Measurements from ENCODE around the gene GRK2. TPM values are rescaled to one million over a fixed set of nuclear protein-coding genes. Genes with fewer than 3 reads are reported as not detected.

The GRK2 gene
- total RNA-seq, 4 donors from 2014 or later: 40.2 to 79.8 (median 68.4) TPM

DNA sequence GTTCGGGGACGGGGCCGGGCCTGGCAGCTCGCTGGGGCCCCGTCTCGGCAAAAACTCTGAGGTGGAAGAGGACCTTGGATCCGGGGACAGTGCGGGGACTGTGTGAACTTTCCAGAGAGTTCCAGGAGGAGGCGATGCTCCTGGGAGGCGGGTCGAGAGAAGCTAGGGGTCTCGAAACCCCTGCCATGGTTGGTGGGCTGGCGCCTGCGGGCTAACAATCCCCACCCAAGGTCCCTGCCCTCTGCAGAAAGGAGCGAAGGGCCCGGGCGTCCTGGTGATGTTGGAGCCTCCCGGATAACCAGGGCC is 4.7 kb upstream of the GRK2 start:
- DNase-seq: no peak
- in situ Hi-C loops (cut with MboI; ENCODE audit: low sequenced_read_pairs in 4 of 4) (loop anchor here in 3 of 4 donors (5.0 to 10.0 kb wide), 4 partner anchors 53 to 123 kb away; no protein-coding TSS in a partner anchor), intact Hi-C loops (cut with DNase I; ENCODE audit: low total_unique reads) (no loop called here)
- no peak for ATAC-seq
- Histone ChIP-seq H3K4me1 (peaks cover 6 to 21% of the 10 kb centered on the region in 2 donors), H3K27ac (no peak overlapping the region), H3K27me3 (no peaks in the 10 kb centered on the region), H3K4me3 (peak overlapping the region; percentile 35 to 45 (median 41)), H3K36me3 (peaks cover 0 to 6% of the 10 kb centered on the region in 2 donors), H3K9me3 (no peaks in the 10 kb centered on the region)
- TF ChIP-seq, protein P1, sequence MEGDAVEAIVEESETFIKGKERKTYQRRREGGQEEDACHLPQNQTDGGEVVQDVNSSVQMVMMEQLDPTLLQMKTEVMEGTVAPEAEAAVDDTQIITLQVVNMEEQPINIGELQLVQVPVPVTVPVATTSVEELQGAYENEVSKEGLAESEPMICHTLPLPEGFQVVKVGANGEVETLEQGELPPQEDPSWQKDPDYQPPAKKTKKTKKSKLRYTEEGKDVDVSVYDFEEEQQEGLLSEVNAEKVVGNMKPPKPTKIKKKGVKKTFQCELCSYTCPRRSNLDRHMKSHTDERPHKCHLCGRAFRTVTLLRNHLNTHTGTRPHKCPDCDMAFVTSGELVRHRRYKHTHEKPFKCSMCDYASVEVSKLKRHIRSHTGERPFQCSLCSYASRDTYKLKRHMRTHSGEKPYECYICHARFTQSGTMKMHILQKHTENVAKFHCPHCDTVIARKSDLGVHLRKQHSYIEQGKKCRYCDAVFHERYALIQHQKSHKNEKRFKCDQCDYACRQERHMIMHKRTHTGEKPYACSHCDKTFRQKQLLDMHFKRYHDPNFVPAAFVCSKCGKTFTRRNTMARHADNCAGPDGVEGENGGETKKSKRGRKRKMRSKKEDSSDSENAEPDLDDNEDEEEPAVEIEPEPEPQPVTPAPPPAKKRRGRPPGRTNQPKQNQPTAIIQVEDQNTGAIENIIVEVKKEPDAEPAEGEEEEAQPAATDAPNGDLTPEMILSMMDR (IDR thresholded peaks at IDR 0.05 in 4 of 5, conservative IDR thresholded peaks at IDR 0.05 in 1 of 5): no peak
- TF ChIP-seq POLR2A (IDR thresholded peaks at IDR 0.05): no peak

DNA sequence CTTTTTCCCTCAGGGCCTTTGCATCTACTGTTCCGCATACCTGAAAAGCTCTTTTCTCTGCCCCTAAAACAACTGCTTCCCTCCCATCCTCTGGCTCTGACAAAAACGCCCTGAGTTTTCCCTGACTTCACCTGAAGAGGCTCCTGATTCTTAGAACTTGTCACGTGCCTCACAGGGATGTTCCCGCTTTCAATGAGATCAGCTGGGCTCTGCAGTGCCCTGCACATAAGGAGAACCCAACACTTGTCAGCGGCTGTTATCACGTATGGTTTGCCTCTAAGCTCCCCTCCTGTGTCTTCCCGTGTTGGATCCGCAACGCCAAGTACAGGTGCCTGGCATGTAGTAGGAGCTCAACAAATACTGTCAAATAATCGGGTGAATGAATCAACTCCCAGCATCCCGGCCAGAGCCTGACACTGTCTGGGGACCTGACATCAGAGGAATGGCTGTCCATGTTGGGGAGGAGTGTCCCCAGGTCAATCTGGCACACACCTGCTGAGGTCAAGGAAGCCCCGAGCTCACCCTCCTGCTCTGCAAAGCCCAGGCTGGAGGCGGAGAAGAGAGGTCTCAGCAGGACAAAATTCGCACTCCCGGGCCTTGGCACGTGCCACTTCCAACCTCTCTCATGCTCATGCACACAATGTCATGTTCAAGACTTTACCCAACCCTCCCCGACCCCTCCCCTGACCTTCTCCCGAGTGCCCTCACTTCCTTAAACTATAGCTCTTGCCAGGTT is 4.2 kb upstream of the GRK2 start:
- peaks cover 0 to under 1% of the 10 kb centered on the region in 2 donors for H3K36me3 ChIP-seq
- H3K27ac ChIP-seq: no peak overlapping the region
- no peaks in the 10 kb centered on the region for H3K9me3 ChIP-seq
- in situ Hi-C loops (cut with MboI; ENCODE audit: low sequenced_read_pairs in 4 of 4) (loop anchor here in 3 of 4 donors (5.0 to 10.0 kb wide), 4 partner anchors 53 to 123 kb away; no protein-coding TSS in a partner anchor), intact Hi-C loops (cut with DNase I; ENCODE audit: low total_unique reads) (loop anchor here (1.0 to 2.0 kb wide), 2 partner anchors 55 to 121 kb away; no protein-coding TSS in a partner anchor)
- no peaks in the 10 kb centered on the region for H3K27me3 ChIP-seq
- H3K4me1 ChIP-seq: peaks cover 6 to 23% of the 10 kb centered on the region in 2 donors
- DNase-seq (no peak), ATAC-seq (no peak)
- no peak for TF ChIP-seq POLR2A (IDR thresholded peaks at IDR 0.05)
- TF ChIP-seq, protein P1 (IDR thresholded peaks at IDR 0.05 in 4 of 5, conservative IDR thresholded peaks at IDR 0.05 in 1 of 5): no peak
- peak overlapping the region in 2 of 4 donors; percentile 35 to 45 for H3K4me3 ChIP-seq

DNA sequence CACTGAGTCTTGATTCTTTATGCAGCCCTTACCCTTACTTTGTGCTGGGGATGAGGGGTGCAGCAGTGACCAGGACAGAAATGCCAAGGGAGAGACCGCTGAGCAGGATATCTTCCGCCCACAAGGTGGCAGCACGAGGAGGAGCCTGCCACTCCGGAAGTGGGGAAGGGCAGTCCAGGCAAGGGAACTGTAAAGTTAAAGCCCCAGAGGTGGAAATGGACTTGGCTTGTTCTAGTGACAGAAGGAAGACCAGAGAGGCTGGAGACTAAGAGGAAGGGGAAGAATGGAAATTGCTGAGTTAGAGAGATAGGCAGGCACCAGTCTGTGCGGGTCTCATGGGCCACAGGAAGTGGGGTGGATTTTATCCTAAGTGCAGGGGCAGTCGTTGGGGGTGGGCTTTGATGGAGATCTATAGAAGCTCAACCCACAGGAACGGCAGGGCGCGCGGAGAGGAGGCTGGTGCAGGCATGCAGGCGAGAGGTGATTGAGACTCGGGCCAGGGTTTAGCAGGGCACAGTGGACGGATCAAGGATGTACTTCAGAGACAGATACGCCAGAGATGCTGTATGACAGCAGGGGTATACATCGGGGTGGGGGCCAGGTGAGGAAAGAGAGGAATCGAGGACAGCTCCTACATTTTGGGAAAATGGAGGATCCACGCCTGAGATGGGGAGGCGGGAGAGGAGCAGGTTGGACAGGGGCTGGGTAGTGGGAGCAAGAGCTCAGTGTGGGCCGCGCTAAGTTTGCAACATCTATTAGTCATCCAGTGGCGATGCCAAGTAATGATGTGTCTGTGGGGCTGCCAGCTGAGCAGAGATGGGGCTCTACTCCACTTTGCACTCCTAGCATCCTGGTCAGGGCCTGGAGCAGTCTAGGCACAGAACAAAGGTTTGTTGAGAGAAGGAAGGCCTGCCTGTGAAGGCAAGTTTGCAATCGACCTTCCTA is 3.3 kb upstream of the GRK2 start:
- peak overlapping the region in 3 of 4 donors; percentile 25 to 65 (median 36) for H3K27ac ChIP-seq
- peaks cover 0 to 4% of the 10 kb centered on the region in 2 donors for H3K36me3 ChIP-seq
- H3K27me3 ChIP-seq: no peaks in the 10 kb centered on the region
- intact Hi-C loops (cut with DNase I; ENCODE audit: low total_unique reads) (loop anchor here (1.0 to 2.0 kb wide), 2 partner anchors 54 to 120 kb away; no protein-coding TSS in a partner anchor), in situ Hi-C loops (cut with MboI; ENCODE audit: low sequenced_read_pairs in 4 of 4) (loop anchor here in 3 of 4 donors (5.0 to 10.0 kb wide), 4 partner anchors 52 to 122 kb away; no protein-coding TSS in a partner anchor)
- TF ChIP-seq, protein P1 (IDR thresholded peaks at IDR 0.05 in 4 of 5, conservative IDR thresholded peaks at IDR 0.05 in 1 of 5): peak; percentile 65 to 86 (median 82)
- no peak for TF ChIP-seq POLR2A (IDR thresholded peaks at IDR 0.05)
- peak; percentile 63 to 74 for DNase-seq
- ATAC-seq: peak; percentile 46 to 64
- peaks cover 14 to 32% of the 10 kb centered on the region in 2 donors for H3K4me1 ChIP-seq
- H3K4me3 ChIP-seq: no peak overlapping the region
- H3K9me3 ChIP-seq: no peaks in the 10 kb centered on the region

DNA sequence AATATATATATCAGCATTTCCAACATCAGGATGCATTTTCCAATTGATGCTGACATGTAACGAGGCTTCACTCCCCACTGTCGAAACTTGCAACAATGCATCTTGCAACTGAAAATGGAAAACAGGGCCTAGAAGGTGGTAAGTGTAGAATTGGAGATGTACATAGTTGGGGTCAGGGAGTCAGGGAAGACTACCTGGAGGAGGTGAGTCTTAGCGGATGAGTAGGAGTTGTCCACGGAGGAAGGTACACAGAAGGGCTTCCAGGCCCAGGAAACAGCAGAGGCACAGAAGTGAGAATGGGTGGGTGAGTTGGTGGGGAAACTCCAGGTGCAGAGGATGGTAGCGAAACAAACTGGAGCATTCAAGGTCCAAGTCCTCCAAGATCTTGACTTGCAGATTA is 2.0 kb upstream of the GRK2 start:
- H3K4me3 ChIP-seq: no peak overlapping the region
- no peaks in the 10 kb centered on the region for H3K27me3 ChIP-seq
- H3K9me3 ChIP-seq: no peaks in the 10 kb centered on the region
- no peak for TF ChIP-seq POLR2A (IDR thresholded peaks at IDR 0.05)
- TF ChIP-seq, protein P1 (IDR thresholded peaks at IDR 0.05 in 4 of 5, conservative IDR thresholded peaks at IDR 0.05 in 1 of 5): no peak
- intact Hi-C loops (cut with DNase I; ENCODE audit: low total_unique reads) (no loop called here), in situ Hi-C loops (cut with MboI; ENCODE audit: low sequenced_read_pairs in 4 of 4) (loop anchor here in 3 of 4 donors (5.0 to 10.0 kb wide), 4 partner anchors 51 to 121 kb away; no protein-coding TSS in a partner anchor)
- ATAC-seq (no peak), DNase-seq (no peak)
- H3K27ac ChIP-seq: no peak overlapping the region
- H3K36me3 ChIP-seq: peaks cover 0 to 6% of the 10 kb centered on the region in 2 donors
- H3K4me1 ChIP-seq: peaks cover 27 to 44% of the 10 kb centered on the region in 2 donors

Measured in gastrocnemius medialis (tissue), 4 donors.